Mesenchymal stem cell (in vitro differentiated cells and primary cell): ENCODE measurements around the gene CBX4.

Source experiments
- DNase-seq: peaks from one replicate; pipeline ENCODE4 v3.0.0-alpha.2; 2013
- H2AFZ ChIP-seq: one replicate; pipeline ENCODE4 v1.6.1; 2013; ENCODE audit warnings: low read depth, mild to moderate bottlenecking, control low read depth, inconsistent platforms, low read length, moderate library complexity
- H2AK5ac ChIP-seq: 2 replicates; pipeline ENCODE4 v1.6.1; 2013; ENCODE audit warnings: low read length, moderate library complexity, mild to moderate bottlenecking, inconsistent platforms; ENCODE audit not compliant: severe bottlenecking
- H2BK120ac ChIP-seq: one replicate; pipeline ENCODE4 v1.6.1; 2013; ENCODE audit warnings: low read depth, mild to moderate bottlenecking, inconsistent platforms, low read length, moderate library complexity
- H2BK12ac ChIP-seq, 2 experiments: one replicate each; pipeline ENCODE4 v1.6.1; 2013; ENCODE audit warnings: inconsistent platforms in 2 of 2, low read length in 2 of 2, mild to moderate bottlenecking in 2 of 2, moderate library complexity in 2 of 2, control low read depth in 1 of 2
- H2BK15ac ChIP-seq: one replicate; pipeline ENCODE4 v1.6.1; 2013; ENCODE audit warnings: mild to moderate bottlenecking, low read depth, inconsistent platforms; ENCODE audit not compliant: poor library complexity, severe bottlenecking
- H2BK5ac ChIP-seq: 2 replicates; pipeline ENCODE4 v1.6.1; 2013; ENCODE audit warnings: low read depth, mild to moderate bottlenecking, low read length, control low read depth, inconsistent platforms; ENCODE audit not compliant: poor library complexity, severe bottlenecking
- H3K14ac ChIP-seq, 2 experiments: one replicate each; pipeline ENCODE4 v1.6.1; 2013; ENCODE audit warnings: inconsistent platforms in 2 of 2, low read length in 2 of 2, control low read depth in 1 of 2, mild to moderate bottlenecking in 1 of 2, moderate library complexity in 1 of 2
- H3K18ac ChIP-seq, 2 experiments: one replicate each; pipeline ENCODE4 v1.6.1; 2013; ENCODE audit warnings: inconsistent platforms in 2 of 2, low read length in 2 of 2, control low read depth in 1 of 2, low read depth in 1 of 2, mild to moderate bottlenecking in 1 of 2
- H3K23ac ChIP-seq, 2 experiments: one replicate each; pipeline ENCODE4 v1.6.1; 2013; ENCODE audit warnings: inconsistent platforms in 2 of 2, low read length in 2 of 2, mild to moderate bottlenecking in 2 of 2, moderate library complexity in 2 of 2, control low read depth in 1 of 2
- H3K27ac ChIP-seq: 2 replicates; pipeline ENCODE4 v1.5.1; 2013; ENCODE audit warnings: mild to moderate bottlenecking, moderate library complexity, low read length, control low read depth, inconsistent platforms; ENCODE audit not compliant: poor library complexity, severe bottlenecking
- H3K27me3 ChIP-seq, 2 experiments: 2 replicates each; pipeline versions ENCODE4 v1.6.1 to v1.7.0; 2013; ENCODE audit warnings: low read length in 2 of 2, mild to moderate bottlenecking in 2 of 2, moderate library complexity in 2 of 2, control low read depth in 1 of 2, inconsistent platforms in 1 of 2; ENCODE audit not compliant: control insufficient read depth in 1 of 2, insufficient read depth in 1 of 2
- H3K36me3 ChIP-seq, 2 experiments: 2 replicates each; pipeline versions ENCODE4 v1.6.1 to v1.7.0; 2013; ENCODE audit warnings: low read length in 2 of 2, control low read depth in 1 of 2, inconsistent platforms in 1 of 2, low read depth in 1 of 2, mild to moderate bottlenecking in 1 of 2; ENCODE audit not compliant: insufficient read depth in 2 of 2, control insufficient read depth in 1 of 2
- H3K4ac ChIP-seq, 2 experiments: one replicate each; pipeline ENCODE4 v1.6.1; 2013; ENCODE audit warnings: inconsistent platforms in 2 of 2, low read length in 2 of 2, mild to moderate bottlenecking in 2 of 2, moderate library complexity in 2 of 2, control low read depth in 1 of 2, low read depth in 1 of 2
- H3K4me1 ChIP-seq: 2 replicates; pipeline ENCODE4 v1.6.1; 2013; ENCODE audit warnings: low read depth, low read length, control low read depth; ENCODE audit not compliant: control insufficient read depth, insufficient read depth
- H3K4me2 ChIP-seq: 2 replicates; pipeline ENCODE4 v1.6.1; 2013; ENCODE audit warnings: low read length, mild to moderate bottlenecking, inconsistent platforms; ENCODE audit not compliant: poor library complexity, severe bottlenecking
- H3K4me3 ChIP-seq, 2 experiments: 2 replicates each; pipeline versions ENCODE4 v1.5.1 to v1.7.0; 2013; ENCODE audit warnings: low read length in 2 of 2, mild to moderate bottlenecking in 2 of 2, control low read depth in 1 of 2, low read depth in 1 of 2; ENCODE audit not compliant: insufficient read depth in 1 of 2
- H3K79me1 ChIP-seq: replicated peaks from 2 replicates; pipeline ENCODE4 v1.6.1; 2013; ENCODE audit warnings: mild to moderate bottlenecking, control low read depth, low read length, inconsistent platforms; ENCODE audit not compliant: poor library complexity, severe bottlenecking
- H3K9ac ChIP-seq: 2 replicates; pipeline ENCODE4 v1.7.0; 2013; ENCODE audit warnings: mild to moderate bottlenecking, low read length, moderate library complexity
- H3K9me3 ChIP-seq: 2 replicates; pipeline ENCODE4 v1.7.0; 2013; ENCODE audit warnings: mild to moderate bottlenecking, low read length; ENCODE audit not compliant: control insufficient read depth
- H4K8ac ChIP-seq: one replicate; pipeline ENCODE4 v1.6.1; 2013; ENCODE audit warnings: inconsistent platforms, mild to moderate bottlenecking, low read length, moderate library complexity
- H4K91ac ChIP-seq: one replicate; pipeline ENCODE4 v1.6.1; 2013; ENCODE audit warnings: mild to moderate bottlenecking, low read length, inconsistent platforms
- WGBS: methylation state at CpG from one replicate; pipeline ENCODE4 v1.1.7; 2013; ENCODE audit warnings: mixed read lengths; 5-methylcytosine and 5-hydroxymethylcytosine counted together

CBX4 gene

GRCh38 chr17:79788455-79788854, 50.8 kb downstream of the CBX4 start:
- Histone ChIP-seq H2BK120ac (no peak overlapping the region), H3K18ac (no peak overlapping the region), H3K27ac (no peak overlapping the region), H2AFZ (no peak overlapping the region), H3K4ac (no peak overlapping the region), H3K4me2 (no peak overlapping the region), H4K91ac (no peak overlapping the region), H3K23ac (no peak overlapping the region), H3K14ac (no peak overlapping the region), H2BK12ac (no peak overlapping the region), H2BK5ac (no peak overlapping the region), H3K9me3 (no peaks in the 10 kb centered on the region), H2BK15ac (no peak overlapping the region), H3K27me3 (peaks cover 61 to 82% of the 10 kb centered on the region in 2 experiments), H3K36me3 (peaks cover 0 to 24% of the 10 kb centered on the region in 2 experiments), H3K9ac (no peak overlapping the region), H4K8ac (no peak overlapping the region), H2AK5ac (no peak overlapping the region), H3K79me1 (no peaks in the 10 kb centered on the region), H3K4me3 (no peak overlapping the region), H3K4me1 (peaks cover 24% of the 10 kb centered on the region)
- DNase-seq: no peak
- 69% methylated on average over 5 of the region's 5 CpGs for WGBS

- peaks cover 0 to 30% of the 10 kb centered on the region in 2 experiments for H3K36me3 ChIP-seq
- no peak overlapping the region for H4K8ac ChIP-seq
- H2BK120ac ChIP-seq: no peak overlapping the region
- H2AK5ac ChIP-seq: no peak overlapping the region
- H3K4me2 ChIP-seq: no peak overlapping the region
- H3K4me1 ChIP-seq: peaks cover 15% of the 10 kb centered on the region
- H3K9me3 ChIP-seq: no peaks in the 10 kb centered on the region
- H2BK5ac ChIP-seq: no peak overlapping the region
- no peak overlapping the region for H2AFZ ChIP-seq
- no peak overlapping the region for H3K4ac ChIP-seq
- H3K4me3 ChIP-seq: no peak overlapping the region
- no peak overlapping the region for H3K9ac ChIP-seq
- H3K79me1 ChIP-seq: no peaks in the 10 kb centered on the region
- no peak overlapping the region for H3K18ac ChIP-seq
- no peak overlapping the region for H3K27ac ChIP-seq
- no peak overlapping the region for H2BK12ac ChIP-seq
- no peak overlapping the region for H2BK15ac ChIP-seq
- WGBS: 92% methylated on average over 8 of the region's 12 CpGs
- no peak overlapping the region for H4K91ac ChIP-seq
- peaks cover 57 to 82% of the 10 kb centered on the region in 2 experiments for H3K27me3 ChIP-seq
- H3K14ac ChIP-seq: no peak overlapping the region
- DNase-seq: no peak
- H3K23ac ChIP-seq: no peak overlapping the region
These were observed 52.2 kb downstream of the CBX4 start for GRCh38 chr17:79786930-79787643.

DNA sequence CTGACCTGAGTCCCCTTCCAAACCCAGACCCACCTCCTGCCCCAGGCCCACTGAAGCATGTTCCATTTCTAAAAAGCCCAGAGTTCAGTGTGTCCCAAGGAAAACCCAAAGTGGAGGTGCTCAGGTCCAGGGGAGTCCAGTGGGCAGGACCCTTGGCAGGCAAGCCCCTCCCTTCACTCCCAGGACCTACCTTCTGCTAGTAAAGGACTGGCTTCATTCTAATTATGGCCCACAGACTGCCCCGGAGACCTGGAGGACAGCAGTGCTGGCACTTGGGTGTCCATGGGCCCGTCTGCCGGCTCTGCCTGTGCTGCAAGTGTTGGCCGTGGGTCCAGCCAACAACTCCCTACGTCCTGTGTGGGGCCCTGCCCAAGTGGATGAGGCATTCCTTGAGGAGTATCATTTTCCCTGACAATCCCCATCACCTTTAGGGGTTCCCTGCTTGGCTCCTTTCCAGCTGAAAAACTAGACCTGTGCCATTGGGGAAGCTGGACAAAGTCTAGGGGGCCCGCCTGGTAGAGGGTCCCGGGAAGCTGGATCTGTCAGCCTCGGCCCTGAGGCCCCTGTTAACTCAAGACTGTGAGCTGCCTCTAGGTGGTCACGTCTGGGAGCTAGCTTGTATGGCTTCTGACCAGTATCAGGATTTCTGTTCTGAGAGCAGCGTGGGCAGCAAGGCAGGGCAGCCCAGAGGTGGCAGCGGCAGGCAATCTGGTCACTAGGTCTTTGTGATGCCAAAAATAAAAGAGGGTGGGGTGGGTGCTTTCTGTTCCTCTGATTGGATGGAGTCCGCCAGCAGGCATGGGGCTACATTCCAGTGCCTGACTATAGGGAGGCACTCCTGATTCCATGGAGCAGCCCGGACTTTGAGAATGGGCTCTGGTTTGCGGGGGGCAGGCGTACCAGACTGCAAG, 53.1 kb downstream of the CBX4 start:
- Histone ChIP-seq H2AFZ (no peak overlapping the region), H3K36me3 (peaks cover 0 to 36% of the 10 kb centered on the region in 2 experiments), H3K23ac (no peak overlapping the region), H3K18ac (no peak overlapping the region), H3K27me3 (peaks cover 47 to 82% of the 10 kb centered on the region in 2 experiments), H3K27ac (no peak overlapping the region), H3K9ac (no peak overlapping the region), H3K4me3 (no peak overlapping the region), H2BK15ac (no peak overlapping the region), H3K4ac (no peak overlapping the region), H3K4me2 (no peak overlapping the region), H4K8ac (no peak overlapping the region), H2BK120ac (no peak overlapping the region), H3K14ac (no peak overlapping the region), H3K9me3 (no peaks in the 10 kb centered on the region), H2BK12ac (no peak overlapping the region), H3K4me1 (peaks cover 8% of the 10 kb centered on the region), H2AK5ac (no peak overlapping the region), H2BK5ac (no peak overlapping the region), H3K79me1 (no peaks in the 10 kb centered on the region), H4K91ac (no peak overlapping the region)
- DNase-seq: no peak
- WGBS: 94% methylated on average over 15 of the region's 15 CpGs
